Adrenal gland (tissue), 5 donors: ENCODE data around the gene KBTBD6.

Source experiments
- CTCF ChIP-seq, 6 experiments: fragments of 450-650 bp in 4 of 6; fragments of 200-600 bp in 2 of 6; sonication (generic) in 1 of 6; IDR thresholded peaks; 1 replicate in 5 of 6; 2 replicates in 1 of 6; pipeline versions ENCODE4 v1.5.1 to v1.8.0; 2016 to 2021; ENCODE audit warnings: antibody characterized with exemption in 6 of 6, mild to moderate bottlenecking in 2 of 6, moderate library complexity in 1 of 6
- POLR2A ChIP-seq, 2 donors: fragments of 450-650 bp; IDR thresholded peaks; one replicate each; pipeline ENCODE4 v1.6.1; 2017; ENCODE audit warnings: antibody characterized with exemption in 2 of 2, mild to moderate bottlenecking in 2 of 2, moderate library complexity in 1 of 2
- donor health status: DM: no; HTN: no; CAD: no.

- TF ChIP-seq CTCF (IDR thresholded peaks at IDR 0.05) (no peak), POLR2A (IDR thresholded peaks at IDR 0.05) (no peak)
These were observed 45.4 kb upstream of the KBTBD6 start for GRCh38 chr13:41178040-41178439.
